ENCODE data around the gene MTUS2. TPM values are rescaled to one million over a fixed set of nuclear protein-coding genes. Genes with fewer than 3 reads are reported as not detected.

The MTUS2 gene
- total RNA-seq, 4 donors from 2014 or later: 0.08 to 0.57 TPM; not detected in 2

DNA sequence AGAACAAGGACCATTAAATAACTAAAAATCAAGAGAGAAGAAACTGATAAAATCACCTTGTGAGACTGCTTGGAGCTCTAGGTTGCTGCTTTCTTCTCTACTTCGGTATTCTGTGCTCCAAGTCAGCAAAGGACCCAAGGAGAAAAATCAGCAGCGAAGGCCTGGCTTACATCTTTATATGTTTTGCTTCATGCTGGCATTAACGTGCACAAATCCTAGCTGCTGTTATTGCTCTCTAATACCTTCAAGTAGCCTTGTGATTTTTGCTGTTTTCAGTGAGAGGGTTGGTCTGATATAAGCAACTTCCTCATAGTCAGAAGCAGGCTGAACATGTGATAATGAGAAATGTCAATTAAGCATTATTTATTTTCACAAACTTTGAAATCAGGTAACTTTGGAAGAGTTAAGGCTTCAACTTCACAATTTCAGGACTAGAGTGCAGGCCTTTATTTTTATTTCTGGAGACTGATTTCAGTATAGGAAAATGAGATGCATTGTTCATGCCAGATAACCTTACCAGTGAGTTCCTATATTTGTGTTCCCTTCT, 410.2 kb downstream of the MTUS2 start:
- WGBS, 2 donors: 54 to 80% methylated on average over 3 of the region's 3 CpGs
- TF ChIP-seq POLR2A (IDR thresholded peaks at IDR 0.05): no peak
- TF ChIP-seq, protein P1, sequence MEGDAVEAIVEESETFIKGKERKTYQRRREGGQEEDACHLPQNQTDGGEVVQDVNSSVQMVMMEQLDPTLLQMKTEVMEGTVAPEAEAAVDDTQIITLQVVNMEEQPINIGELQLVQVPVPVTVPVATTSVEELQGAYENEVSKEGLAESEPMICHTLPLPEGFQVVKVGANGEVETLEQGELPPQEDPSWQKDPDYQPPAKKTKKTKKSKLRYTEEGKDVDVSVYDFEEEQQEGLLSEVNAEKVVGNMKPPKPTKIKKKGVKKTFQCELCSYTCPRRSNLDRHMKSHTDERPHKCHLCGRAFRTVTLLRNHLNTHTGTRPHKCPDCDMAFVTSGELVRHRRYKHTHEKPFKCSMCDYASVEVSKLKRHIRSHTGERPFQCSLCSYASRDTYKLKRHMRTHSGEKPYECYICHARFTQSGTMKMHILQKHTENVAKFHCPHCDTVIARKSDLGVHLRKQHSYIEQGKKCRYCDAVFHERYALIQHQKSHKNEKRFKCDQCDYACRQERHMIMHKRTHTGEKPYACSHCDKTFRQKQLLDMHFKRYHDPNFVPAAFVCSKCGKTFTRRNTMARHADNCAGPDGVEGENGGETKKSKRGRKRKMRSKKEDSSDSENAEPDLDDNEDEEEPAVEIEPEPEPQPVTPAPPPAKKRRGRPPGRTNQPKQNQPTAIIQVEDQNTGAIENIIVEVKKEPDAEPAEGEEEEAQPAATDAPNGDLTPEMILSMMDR (IDR thresholded peaks at IDR 0.05): no peak
- Histone ChIP-seq H3K4me1 (no peaks in the 10 kb centered on the region), H3K4me3 (no peak overlapping the region), H3K27ac (no peak overlapping the region), H3K9me3 (no peaks in the 10 kb centered on the region), H3K27me3 (no peaks in the 10 kb centered on the region), H3K36me3 (no peaks in the 10 kb centered on the region)
- DNase-seq: no peak
- intact Hi-C loops (cut with DNase I): no loop called here

DNA sequence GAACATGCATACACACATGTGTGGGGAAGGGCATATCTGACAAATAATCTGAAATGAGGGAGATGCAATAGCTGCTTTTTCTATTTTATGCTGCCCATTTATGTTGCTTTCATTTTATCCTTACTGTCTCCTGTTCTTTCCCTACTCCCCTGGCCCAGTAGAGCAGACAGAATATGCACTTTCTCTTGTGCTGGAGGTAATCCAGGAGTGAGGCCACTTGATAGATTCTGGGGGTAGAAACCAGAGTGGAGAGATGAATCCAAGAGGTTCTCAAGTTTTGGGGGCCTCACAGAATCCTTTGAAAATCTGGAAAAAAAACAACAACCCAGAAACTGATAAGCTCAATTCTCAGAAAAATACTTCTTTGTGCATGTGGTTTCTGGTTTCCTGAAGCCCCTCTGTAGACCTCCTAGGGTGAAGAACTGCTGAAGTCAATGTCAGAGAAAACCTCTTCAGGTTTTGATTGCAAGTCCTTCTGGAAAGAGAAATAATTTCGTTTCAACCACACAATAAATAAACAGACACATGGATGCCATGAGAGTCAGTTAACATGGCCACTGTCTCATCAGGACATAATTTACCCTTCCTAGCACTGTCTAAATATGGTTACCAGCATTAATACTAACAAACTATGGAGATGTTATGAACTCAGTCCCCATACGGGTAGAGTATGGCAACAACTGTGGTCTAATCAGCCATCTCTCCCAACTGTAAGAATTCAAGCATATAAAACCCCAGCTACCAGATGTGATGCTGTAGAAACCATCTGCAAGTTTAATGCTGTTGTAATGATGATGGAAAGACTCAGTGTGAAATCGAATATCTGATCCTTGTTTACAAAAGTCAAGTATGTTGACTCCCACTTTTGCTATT, 419.8 kb downstream of the MTUS2 start:
- Histone ChIP-seq H3K4me1 (no peaks in the 10 kb centered on the region), H3K4me3 (no peak overlapping the region), H3K27me3 (peaks cover 0 to 5% (median 0%) of the 10 kb centered on the region in 4 donors), H3K36me3 (no peaks in the 10 kb centered on the region), H3K27ac (no peak overlapping the region), H3K9me3 (no peaks in the 10 kb centered on the region)
- intact Hi-C loops (cut with DNase I): no loop called here
- WGBS, 2 donors: 28 to 40% methylated on average over 3 of the region's 3 CpGs
- DNase-seq: no peak
- TF ChIP-seq, protein P1 (IDR thresholded peaks at IDR 0.05): no peak
- TF ChIP-seq POLR2A (IDR thresholded peaks at IDR 0.05): no peak

DNA sequence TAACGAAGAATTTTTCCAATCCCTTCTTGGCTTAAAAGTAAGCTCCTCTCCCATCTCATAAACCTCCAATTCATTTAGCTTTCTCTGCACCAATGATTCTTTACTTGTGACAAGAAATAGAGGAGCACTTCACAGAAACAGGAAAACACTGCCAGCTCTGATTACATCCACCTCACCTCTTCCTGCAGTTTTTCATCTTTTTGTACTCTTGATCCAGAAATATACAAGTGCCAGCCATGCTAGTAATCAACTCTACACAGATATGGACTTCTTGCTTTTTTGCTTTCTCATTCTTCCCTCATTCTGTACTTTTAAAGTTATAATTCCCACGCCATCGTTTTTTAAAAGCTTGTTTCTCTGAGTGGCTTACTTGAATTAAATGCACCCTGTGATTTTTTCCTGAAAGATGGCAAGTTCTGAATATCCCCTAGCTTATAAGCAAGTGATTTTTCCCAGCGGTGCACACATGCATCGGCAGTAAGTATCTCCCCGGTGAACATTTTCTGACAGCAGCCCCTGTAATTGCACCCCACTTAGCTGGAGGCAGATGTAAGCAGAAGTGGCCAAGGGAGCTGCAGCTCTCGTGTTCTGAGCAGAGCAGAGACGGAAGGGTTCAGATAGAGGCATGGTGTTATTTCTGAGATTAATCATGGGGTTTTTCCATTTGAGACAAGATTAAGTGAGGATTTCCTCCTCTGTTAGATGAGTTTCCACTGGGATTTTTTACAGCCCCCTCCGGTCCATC, 434.7 kb downstream of the MTUS2 start:
- Histone ChIP-seq H3K27me3 (no peaks in the 10 kb centered on the region), H3K4me3 (no peak overlapping the region), H3K4me1 (no peaks in the 10 kb centered on the region), H3K27ac (no peak overlapping the region), H3K36me3 (no peaks in the 10 kb centered on the region), H3K9me3 (no peaks in the 10 kb centered on the region)
- TF ChIP-seq, protein P1 (IDR thresholded peaks at IDR 0.05): no peak
- no peak for TF ChIP-seq POLR2A (IDR thresholded peaks at IDR 0.05)
- WGBS, 2 donors: 39 to 46% methylated on average over 9 of the region's 9 CpGs
- intact Hi-C loops (cut with DNase I): no loop called here
- DNase-seq: no peak

DNA sequence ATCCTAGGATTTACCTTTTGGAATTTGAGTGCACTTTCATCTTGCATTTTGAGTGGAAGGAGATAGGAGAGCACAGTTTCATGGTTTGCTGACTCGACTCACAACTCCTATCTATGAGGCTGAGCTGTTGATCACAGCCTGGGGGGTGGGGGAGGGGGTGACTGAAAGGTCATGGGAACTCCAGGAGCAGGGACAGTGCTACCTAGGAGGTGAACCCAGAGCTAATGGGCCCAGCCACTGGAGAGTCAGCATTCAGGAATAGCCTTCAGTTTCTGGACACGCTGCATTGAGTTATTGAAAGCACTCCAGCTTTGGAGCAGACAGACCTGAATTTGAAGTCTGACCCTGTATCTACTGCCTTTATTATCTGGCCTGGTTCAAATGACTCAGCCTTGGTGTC, 435.4 kb downstream of the MTUS2 start:
- H3K27me3 ChIP-seq: no peaks in the 10 kb centered on the region
- no peak overlapping the region for H3K4me3 ChIP-seq
- H3K4me1 ChIP-seq: no peaks in the 10 kb centered on the region
- WGBS, 2 donors: 55 to 60% methylated on average over 1 to 2 of the region's 2 CpGs
- no peak for TF ChIP-seq POLR2A (IDR thresholded peaks at IDR 0.05)
- TF ChIP-seq, protein P1 (IDR thresholded peaks at IDR 0.05): no peak
- H3K27ac ChIP-seq: no peak overlapping the region
- intact Hi-C loops (cut with DNase I): no loop called here
- no peaks in the 10 kb centered on the region for H3K9me3 ChIP-seq
- H3K36me3 ChIP-seq: no peaks in the 10 kb centered on the region
- DNase-seq: no peak

DNA sequence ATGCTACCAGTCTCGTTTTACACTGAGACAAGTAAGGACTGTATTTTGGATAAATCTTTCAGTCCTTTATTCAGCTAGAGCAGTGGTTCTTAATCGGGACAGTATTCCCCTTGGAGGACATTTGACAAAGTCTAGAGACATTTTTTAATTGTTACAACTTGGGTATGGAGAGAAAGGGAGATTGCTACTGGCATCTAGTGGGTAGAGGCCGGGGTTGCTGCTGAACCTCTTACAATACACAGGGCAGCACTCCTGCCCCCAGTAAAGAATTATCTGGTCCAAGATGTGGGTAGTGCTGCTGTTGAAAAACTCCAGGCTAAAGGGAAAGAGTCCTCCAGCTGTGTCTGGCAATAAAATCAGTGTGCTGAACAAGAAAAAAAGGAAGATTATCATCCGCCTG, 440.5 kb downstream of the MTUS2 start:
- no peak for DNase-seq
- no peak for TF ChIP-seq POLR2A (IDR thresholded peaks at IDR 0.05)
- TF ChIP-seq, protein P1 (IDR thresholded peaks at IDR 0.05): no peak

More for the DNA sequence above, 440.5 kb downstream of the MTUS2 start:
- no peaks in the 10 kb centered on the region for H3K36me3 ChIP-seq
- no peaks in the 10 kb centered on the region for H3K27me3 ChIP-seq
- 34 to 61% methylated on average over 4 of the region's 4 CpGs for WGBS, 2 donors
- intact Hi-C loops (cut with DNase I): no loop called here
- H3K4me3 ChIP-seq: no peak overlapping the region
- peaks cover 0 to 3% (median 0%) of the 10 kb centered on the region in 3 donors for H3K9me3 ChIP-seq
- H3K4me1 ChIP-seq: no peaks in the 10 kb centered on the region
- no peak overlapping the region for H3K27ac ChIP-seq
